H7 (cell line): ENCODE data around the gene THOC6. TPM values are rescaled to one million over a fixed set of nuclear protein-coding genes. Genes with fewer than 3 reads are reported as not detected.

ENCODE experiments used
- DNase-seq: peaks from one replicate; pipeline ENCODE4 v3.0.0; 2012
- H3K27me3 ChIP-seq: 2 replicates; pipeline ENCODE4 v1.6.0; 2011; ENCODE audit warnings: mild to moderate bottlenecking, low read length; ENCODE audit not compliant: control insufficient read depth, insufficient read depth
- H3K36me3 ChIP-seq: replicated peaks from 2 replicates; pipeline ENCODE4 v1.5.1; 2011; ENCODE audit warnings: low read length; ENCODE audit not compliant: control insufficient read depth, insufficient read depth
- H3K4me3 ChIP-seq: 2 replicates; pipeline ENCODE4 v1.5.1; 2011; ENCODE audit warnings: low read depth, mild to moderate bottlenecking, control low read depth, low read length, moderate library complexity; ENCODE audit not compliant: insufficient read depth
- total RNA-seq: library from RNA; depleted of rRNA; stranded (reverse); fragments of >200 nt; shearing (Covaris generic); gene quantifications from 2 replicates; pipeline ENCODE4 v1.2.3, GENCODE V29; 2014

Gene THOC6
- total RNA-seq, 1 experiment from 2014 or later, result 81.4 TPM

- Histone ChIP-seq H3K27me3 (peaks cover 6% of the 10 kb centered on the region), H3K4me3 (peak within 1 kb of the TSS; percentile 87), H3K36me3 (peaks cover 7% of the 10 kb centered on the region)
- peak; percentile 98 for DNase-seq
These were observed 5.9 kb upstream of the THOC6 start, which contains the start of gene CLDN6 for GRCh38 chr16:3017794-3018506. Gene CLDN6 (minus strand): TSS chr16:3018183. CDS start chr16:3016021, 2,162 bp downstream.

DNA sequence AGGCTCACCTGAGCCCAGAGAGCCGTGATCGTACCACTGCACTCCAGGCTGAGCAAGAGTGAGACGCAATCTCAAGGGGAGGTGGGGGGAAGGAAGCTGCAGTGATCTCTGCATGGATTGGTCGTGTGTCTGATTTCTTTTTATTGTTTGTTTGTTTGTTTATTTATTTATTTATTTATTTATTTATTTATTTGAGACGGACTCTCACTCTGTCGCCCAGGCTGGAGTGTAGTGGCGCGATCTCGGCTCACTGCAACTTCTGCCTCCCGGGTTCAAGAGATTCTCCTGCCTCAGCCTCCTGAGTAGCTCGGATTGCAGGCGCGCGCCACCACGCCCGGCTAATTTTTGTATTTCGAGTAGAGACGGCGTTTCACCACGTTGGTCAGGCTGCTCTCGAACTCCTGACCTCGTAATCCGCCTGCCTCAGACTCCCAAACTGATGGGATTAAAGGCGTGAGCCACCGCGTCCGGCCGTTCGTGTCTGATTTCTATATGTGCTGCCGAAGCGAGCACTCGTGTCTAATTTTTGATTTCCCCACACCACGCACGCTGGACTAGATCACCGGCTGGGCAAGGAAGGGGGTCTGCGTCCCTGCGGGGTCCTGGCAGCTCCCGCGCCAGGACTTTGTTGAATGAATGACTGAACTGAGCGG, 4.1 kb upstream of the THOC6 start:
- H3K27me3 ChIP-seq, result no peaks in the 10 kb centered on the region
- peaks cover 7% of the 10 kb centered on the region for H3K36me3 ChIP-seq
- no peak for DNase-seq
- peak overlapping the region; percentile 28 for H3K4me3 ChIP-seq

DNA sequence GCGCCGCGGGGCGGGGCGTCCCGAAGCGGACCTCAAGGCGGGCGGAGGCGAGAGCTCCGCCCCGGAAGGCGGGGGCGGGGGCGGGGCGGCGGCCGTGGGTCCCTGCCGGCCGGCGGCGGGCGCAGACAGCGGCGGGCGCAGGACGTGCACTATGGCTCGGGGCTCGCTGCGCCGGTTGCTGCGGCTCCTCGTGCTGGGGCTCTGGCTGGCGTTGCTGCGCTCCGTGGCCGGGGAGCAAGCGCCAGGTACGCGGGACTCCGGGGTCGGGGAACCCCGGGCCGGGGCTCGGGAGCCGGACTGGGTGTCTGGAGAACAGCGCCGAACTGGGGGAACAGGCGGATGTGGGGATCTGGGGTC, 3.6 kb upstream of the THOC6 start, which contains the start of gene TNFRSF12A:
TNFRSF12A (plus strand) TSS at position 122 of the 357 bp plus-strand sequence; CDS start at position 152, 30 bp downstream.
- DNase-seq, result peak; percentile 96
- Histone ChIP-seq H3K36me3 (peaks cover 7% of the 10 kb centered on the region), H3K27me3 (no peaks in the 10 kb centered on the region), H3K4me3 (peak within 1 kb of the TSS; percentile 96)

DNA sequence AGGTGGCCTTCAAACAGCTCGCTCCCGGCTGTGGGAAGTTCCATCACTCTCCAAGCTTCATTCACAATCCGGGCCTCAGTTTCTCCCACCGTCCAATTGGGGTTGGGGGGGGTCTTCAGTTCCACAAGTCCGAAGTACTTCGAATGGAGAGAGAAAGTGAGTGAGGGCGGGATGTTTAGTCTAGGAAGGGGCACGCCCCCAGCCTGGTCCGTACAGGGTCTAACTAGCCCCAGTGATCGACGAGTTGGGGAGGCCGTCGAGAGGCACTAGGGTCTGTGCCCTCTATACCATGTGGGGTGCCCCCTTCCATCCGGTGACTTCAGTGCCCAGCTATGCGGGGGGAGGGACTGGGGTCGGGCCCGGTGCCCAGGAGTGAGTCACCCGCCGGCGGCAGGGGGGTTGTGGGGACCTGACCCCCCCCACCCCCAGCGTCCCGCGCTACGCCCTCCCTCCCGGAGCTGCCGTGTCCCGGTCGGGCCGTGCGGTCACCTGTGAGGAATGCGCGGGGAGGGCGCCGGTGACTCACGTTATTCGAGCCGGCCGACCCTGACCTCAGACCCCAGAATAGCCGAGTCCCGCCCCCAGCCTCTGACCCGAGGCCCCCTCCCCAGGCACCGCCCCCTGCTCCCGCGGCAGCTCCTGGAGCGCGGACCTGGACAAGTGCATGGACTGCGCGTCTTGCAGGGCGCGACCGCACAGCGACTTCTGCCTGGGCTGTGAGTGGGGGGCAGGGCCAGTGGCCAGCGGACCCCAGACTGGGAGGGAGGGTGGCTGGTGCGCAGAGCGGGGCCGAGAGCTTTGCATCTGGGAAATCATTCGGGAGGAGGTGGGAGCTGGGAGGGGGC, 3.0 kb upstream of the THOC6 start:
- Histone ChIP-seq H3K4me3 (peak overlapping the region; percentile 96), H3K27me3 (no peaks in the 10 kb centered on the region), H3K36me3 (peaks cover 5% of the 10 kb centered on the region; the same call in 1 of the 2 replicates)
- DNase-seq, result peak; percentile 94

DNA sequence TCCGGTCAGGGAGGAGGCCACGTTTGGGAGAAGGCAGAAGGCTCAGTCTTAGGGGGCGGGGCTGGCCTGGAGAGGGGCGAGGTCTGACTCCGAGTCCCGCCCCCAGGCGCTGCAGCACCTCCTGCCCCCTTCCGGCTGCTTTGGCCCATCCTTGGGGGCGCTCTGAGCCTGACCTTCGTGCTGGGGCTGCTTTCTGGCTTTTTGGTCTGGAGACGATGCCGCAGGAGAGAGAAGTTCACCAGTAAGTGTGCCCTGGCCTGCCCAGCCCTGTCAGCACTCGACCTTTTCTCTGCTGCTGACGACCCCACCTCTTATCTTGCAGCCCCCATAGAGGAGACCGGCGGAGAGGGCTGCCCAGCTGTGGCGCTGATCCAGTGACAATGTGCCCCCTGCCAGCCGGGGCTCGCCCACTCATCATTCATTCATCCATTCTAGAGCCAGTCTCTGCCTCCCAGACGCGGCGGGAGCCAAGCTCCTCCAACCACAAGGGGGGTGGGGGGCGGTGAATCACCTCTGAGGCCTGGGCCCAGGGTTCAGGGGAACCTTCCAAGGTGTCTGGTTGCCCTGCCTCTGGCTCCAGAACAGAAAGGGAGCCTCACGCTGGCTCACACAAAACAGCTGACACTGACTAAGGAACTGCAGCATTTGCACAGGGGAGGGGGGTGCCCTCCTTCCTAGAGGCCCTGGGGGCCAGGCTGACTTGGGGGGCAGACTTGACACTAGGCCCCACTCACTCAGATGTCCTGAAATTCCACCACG, 2.2 kb upstream of the THOC6 start:
- peaks cover 9% of the 10 kb centered on the region for H3K36me3 ChIP-seq
- H3K27me3 ChIP-seq, result no peaks in the 10 kb centered on the region
- DNase-seq, result peak; percentile 95
- peak overlapping the region; percentile 96 for H3K4me3 ChIP-seq

DNA sequence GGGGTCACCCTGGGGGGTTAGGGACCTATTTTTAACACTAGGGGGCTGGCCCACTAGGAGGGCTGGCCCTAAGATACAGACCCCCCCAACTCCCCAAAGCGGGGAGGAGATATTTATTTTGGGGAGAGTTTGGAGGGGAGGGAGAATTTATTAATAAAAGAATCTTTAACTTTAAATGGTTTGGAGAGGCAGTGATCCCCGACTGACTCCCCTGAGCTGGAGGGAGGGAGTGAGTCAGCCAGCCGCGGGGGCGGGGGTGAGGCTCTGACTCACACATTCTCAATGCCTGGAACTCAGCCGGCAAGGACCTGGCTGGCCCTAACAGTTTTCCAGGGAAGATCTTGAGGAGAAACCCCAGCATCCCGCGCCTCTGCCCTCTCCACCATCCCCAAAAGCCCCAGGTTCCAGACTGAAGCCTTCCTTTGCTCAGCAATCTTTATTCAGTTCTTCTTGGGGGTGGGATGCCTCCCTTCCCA, 1.6 kb upstream of the THOC6 start:
- H3K27me3 ChIP-seq, result no peaks in the 10 kb centered on the region
- peak overlapping the region; percentile 96 for H3K4me3 ChIP-seq
- peaks cover 14% of the 10 kb centered on the region for H3K36me3 ChIP-seq
- peak; percentile 89 for DNase-seq

DNA sequence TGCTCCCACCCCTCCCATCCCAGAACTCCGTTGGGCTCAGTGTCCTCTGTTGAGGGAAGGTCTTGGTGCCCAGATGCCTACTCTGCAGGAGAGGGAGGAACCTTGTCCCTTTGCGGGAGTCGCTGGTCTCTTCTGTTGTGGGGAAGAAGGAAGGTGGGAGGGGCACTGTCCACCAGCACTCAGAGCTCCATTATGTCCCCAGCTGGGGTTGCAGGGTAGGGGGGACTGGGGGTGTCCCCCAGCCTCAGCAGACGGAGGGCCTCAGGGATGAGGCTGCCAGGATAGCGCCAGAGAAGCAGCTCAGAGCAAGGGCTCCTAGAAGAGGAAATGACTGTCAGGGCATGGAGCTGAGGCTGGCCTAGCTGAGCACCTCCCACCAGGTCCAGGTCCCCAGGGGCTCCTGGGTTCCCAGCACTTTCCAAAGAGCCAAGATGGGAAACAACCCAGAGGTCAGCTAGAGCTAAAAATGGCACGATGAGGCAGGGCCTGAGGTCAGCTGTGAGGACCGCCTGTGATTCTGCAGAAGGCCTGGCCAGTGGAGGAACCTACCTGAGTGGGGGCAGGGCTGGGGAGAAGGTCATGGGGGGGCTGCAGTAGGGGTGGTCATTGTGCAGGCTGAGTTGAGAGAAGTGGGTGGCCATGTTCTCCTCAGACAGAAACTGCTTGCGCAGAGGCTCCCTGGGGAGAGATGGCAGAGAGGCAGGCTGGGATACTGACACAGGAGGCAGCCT, 986 bp upstream of the THOC6 start:
- peaks cover 14% of the 10 kb centered on the region for H3K36me3 ChIP-seq
- H3K27me3 ChIP-seq, result no peaks in the 10 kb centered on the region
- DNase-seq, result no peak
- peak overlapping the region; percentile 77 for H3K4me3 ChIP-seq

- no peaks in the 10 kb centered on the region for H3K27me3 ChIP-seq
- peak overlapping the region; percentile 77 for H3K4me3 ChIP-seq
- H3K36me3 ChIP-seq, result peaks cover 14% of the 10 kb centered on the region
- no peak for DNase-seq
These were observed 493 bp upstream of the THOC6 start for GRCh38 chr16:3023415-3023668.

DNA sequence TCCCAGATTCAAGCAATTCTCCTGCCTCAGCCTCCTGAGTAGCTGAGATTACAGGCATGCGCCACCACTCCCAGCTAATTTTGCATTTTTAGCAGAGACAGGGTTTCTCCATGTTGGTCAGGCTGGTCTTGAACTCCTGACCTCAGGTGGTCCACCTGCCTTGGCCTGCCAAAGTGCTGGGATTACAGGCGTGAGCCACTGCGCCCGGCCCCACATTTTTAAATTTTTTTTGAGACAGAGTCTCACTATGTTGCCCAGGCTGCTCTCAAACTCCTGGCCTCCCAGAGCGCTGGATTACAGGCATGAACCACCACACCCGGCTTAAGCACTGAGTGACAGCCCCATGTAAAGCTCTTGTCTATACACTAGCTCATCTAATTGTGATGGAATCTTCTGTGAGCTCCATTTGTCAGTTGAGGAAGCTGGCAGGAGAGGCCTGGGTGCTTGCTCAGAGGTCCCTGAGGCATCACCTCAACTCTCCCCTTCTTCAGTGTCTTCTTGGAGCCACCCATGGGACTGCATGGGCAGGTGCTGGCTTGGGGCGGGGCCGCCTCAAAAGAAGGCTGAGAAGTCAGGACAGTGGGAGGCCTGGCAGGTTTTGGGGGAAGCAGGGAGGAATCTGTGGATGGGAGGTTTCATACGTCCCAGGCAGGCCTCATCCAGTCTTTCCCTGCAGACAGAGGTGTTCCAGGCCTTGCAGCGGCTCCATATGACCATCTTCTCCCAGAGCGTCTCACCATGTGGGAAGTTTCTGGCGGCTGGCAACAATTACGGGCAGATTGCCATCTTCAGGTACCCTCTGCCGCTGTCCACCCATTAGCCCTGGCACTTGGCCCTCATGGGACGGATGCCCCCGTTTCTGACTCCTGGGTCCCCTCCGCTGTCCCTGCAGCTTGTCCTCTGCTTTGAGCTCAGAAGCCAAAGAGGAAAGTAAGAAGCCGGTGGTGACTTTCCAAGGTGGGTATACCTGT, 1.5 kb downstream of the THOC6 start:
- peaks cover 17% of the 10 kb centered on the region for H3K27me3 ChIP-seq
- no peak for DNase-seq

GRCh38 chr16:3026003-3026378, 2.2 kb downstream of the THOC6 start:
- peaks cover 19% of the 10 kb centered on the region for H3K27me3 ChIP-seq
- DNase-seq, result no peak
- H3K36me3 ChIP-seq, result peaks cover 14% of the 10 kb centered on the region
- no peak overlapping the region for H3K4me3 ChIP-seq

More for the DNA sequence above, 1.5 kb downstream of the THOC6 start:
- Histone ChIP-seq H3K36me3 (peaks cover 14% of the 10 kb centered on the region), H3K4me3 (no peak overlapping the region)

DNA sequence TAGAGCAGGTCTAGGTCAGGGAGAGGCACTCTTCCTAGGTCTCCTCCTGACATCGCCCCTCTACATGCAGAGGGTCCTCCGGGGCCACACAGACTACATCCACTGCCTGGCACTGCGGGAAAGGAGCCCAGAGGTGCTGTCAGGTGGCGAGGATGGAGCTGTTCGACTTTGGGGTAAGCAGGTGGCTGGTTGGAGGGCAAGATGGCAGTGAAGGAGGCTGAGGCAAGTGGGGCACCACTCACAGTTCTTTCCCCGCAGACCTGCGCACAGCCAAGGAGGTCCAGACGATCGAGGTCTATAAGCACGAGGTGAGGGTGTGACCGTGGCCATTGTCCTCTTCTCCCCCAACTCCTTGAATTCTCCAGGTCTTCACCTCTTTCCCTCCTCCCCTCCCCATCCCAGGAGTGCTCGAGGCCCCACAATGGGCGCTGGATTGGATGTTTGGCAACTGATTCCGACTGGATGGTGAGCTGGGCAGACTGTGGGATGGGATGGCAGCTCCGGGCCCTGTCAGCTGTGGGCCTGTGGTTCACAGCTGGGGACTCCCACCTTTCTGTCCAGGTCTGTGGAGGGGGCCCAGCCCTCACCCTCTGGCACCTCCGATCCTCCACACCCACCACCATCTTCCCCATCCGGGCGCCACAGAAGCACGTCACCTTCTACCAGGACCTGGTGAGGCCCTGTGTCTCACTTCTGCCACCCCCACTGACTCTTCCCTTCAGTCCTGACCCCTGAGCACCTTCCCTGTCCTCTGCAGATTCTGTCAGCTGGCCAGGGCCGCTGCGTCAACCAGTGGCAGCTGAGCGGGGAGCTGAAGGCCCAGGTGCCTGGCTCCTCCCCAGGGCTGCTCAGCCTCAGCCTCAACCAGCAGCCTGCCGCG, 3.0 kb downstream of the THOC6 start:
- DNase-seq, result no peak
- Histone ChIP-seq H3K4me3 (no peak overlapping the region), H3K27me3 (peaks cover 19% of the 10 kb centered on the region), H3K36me3 (peaks cover 14% of the 10 kb centered on the region)

- peak; percentile 54 for DNase-seq
- Histone ChIP-seq H3K27me3 (peaks cover 19% of the 10 kb centered on the region), H3K4me3 (no peak overlapping the region), H3K36me3 (peaks cover 13% of the 10 kb centered on the region)
These were observed 3.6 kb downstream of the THOC6 start for GRCh38 chr16:3027489-3027795.
